A549 treated with AZD2906 at 1 μM for 4 hours (cell line): ENCODE measurements around the gene CLDN4. TPM values are rescaled to one million over a fixed set of nuclear protein-coding genes. Genes with fewer than 3 reads are reported as not detected.

ENCODE experiments used
- total RNA-seq: library from RNA; stranded (reverse); fragments of 200-300 nt; extraction: Qiagen RNA extraction; gene quantifications from 5 replicates; pipeline ENCODE4 v1.2.3, GENCODE V29; 2022

Gene CLDN4, protein sequence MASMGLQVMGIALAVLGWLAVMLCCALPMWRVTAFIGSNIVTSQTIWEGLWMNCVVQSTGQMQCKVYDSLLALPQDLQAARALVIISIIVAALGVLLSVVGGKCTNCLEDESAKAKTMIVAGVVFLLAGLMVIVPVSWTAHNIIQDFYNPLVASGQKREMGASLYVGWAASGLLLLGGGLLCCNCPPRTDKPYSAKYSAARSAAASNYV
- 3.4 to 5.2 TPM (median 4.5 TPM) in 5 replicates for total RNA-seq

DNA sequence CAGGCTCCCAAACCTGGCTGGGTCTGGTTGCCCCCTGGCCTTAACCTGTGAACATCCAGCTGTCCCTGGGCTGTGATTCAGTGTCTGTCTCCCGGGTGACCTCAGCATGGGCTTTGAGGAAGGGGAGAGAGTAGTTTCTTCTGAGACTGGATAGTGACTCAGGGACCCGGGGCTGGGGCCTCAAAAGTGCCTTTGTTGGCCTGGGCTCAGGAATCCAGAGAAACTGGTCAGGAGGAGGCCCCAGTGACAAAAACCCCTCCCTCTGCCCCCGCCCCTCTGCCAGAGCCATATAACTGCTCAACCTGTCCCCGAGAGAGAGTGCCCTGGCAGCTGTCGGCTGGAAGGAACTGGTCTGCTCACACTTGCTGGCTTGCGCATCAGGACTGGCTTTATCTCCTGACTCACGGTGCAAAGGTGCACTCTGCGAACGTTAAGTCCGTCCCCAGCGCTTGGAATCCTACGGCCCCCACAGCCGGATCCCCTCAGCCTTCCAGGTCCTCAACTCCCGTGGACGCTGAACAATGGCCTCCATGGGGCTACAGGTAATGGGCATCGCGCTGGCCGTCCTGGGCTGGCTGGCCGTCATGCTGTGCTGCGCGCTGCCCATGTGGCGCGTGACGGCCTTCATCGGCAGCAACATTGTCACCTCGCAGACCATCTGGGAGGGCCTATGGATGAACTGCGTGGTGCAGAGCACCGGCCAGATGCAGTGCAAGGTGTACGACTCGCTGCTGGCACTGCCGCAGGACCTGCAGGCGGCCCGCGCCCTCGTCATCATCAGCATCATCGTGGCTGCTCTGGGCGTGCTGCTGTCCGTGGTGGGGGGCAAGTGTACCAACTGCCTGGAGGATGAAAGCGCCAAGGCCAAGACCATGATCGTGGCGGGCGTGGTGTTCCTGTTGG is at the start of gene CLDN4:
CLDN4 (plus strand) TSS at position 316 of the 903 bp plus-strand sequence; CDS start at position 522, 206 bp downstream.

DNA sequence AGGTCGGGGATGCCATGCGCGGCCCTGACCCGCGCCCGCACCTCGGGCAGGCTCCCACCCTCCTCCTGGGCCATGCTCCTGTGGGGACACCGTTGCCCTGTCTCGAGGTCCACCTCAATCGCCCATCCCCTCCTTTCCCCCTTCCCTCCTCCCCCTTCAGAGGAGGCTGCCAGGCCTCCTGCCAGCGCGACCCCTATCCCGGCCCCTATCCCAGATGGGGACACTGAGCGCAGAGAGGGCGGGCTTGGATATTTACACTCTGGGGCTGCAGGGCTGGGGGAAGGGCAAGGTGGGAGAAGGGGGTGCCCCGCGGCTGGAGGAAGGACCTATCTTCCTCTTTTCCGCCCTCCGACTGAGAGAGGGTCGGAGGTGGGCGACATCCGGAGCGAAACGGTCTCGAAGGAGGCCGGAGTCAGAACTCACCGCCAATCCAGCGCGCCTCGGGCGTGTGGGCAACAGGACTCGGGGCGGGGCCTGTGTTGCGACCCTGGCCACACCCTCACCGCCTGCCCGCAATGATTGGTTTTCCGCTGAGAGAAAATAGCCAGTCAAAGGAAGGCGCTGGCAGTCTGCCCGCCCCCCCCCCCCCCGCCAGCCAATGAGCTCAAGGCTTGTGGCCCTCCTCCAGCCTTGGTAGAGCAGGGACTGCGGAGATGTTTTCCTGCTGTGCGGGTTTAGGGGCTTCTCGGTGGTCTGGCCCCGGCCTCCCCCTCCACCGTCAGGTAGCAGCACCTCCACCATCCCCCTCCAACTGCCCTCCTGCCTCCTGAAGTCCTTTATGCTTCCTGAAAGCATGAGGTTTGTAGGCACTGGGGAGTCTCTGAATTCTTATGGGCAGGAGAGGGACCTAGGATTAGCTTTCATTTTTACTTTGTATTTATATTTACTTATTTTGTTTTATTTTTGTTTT is 11.5 kb downstream of the CLDN4 start, which contains the start of gene METTL27:
METTL27 (minus strand) TSS at position 450 of the 910 bp plus-strand sequence; CDS start at position 74, 376 bp downstream.

GRCh38 chr7:73860859-73861258 is 30.1 kb downstream of the CLDN4 start, which contains the start of gene TMEM270:
Gene TMEM270, plus strand, starts transcription at chr7:73861159. Its CDS starts 36 bp downstream, at chr7:73861195.

Other genes with a start within 250 kb of the CLDN4 start
- gene MLXIPL, start 206.5 kb upstream of the CLDN4 start, total RNA-seq = 0.60 to 1.3 TPM (median 1.1 TPM) in 5 replicates
- 2.9 to 6.0 TPM (median 5.1 TPM) in 5 replicates for gene VPS37D, start 163.2 kb upstream of the CLDN4 start, total RNA-seq
- gene DNAJC30, start 147.5 kb upstream of the CLDN4 start, total RNA-seq = 7.6 to 11.5 TPM (median 10.6 TPM) in 5 replicates
- 121 to 159 TPM (median 129 TPM) in 5 replicates for gene BUD23, start 147.4 kb upstream of the CLDN4 start, total RNA-seq
- 59.4 to 76.5 TPM (median 66.8 TPM) in 5 replicates for gene STX1A, start 111.3 kb upstream of the CLDN4 start, total RNA-seq
- 20.1 to 25.9 TPM (median 24.1 TPM) in 5 replicates for gene ABHD11, start 92.2 kb upstream of the CLDN4 start, total RNA-seq
- 1.4 to 4.4 TPM (median 3.6 TPM) in 5 replicates for gene CLDN3, start 60.7 kb upstream of the CLDN4 start, total RNA-seq
- gene METTL27, start 11.5 kb downstream of the CLDN4 start, total RNA-seq = 6.8 to 13.2 TPM (median 10.6 TPM) in 5 replicates
- gene TMEM270, start 30.2 kb downstream of the CLDN4 start, total RNA-seq = 0.09 to 0.17 TPM (median 0.15 TPM) in 5 replicates
- 0.12 to 0.16 TPM (median 0.14 TPM) in 4 of 5 replicates, not detected in the other for gene ELN, start 197.2 kb downstream of the CLDN4 start, total RNA-seq